K562 (cell line): ENCODE data around the gene ADCY4. TPM values are rescaled to one million over a fixed set of nuclear protein-coding genes. Genes with fewer than 3 reads are reported as not detected.

ENCODE experiments used
- ATAC-seq: fragments of 200-7000 bp; cut with Tn5 transposase; 3 replicates; pipeline ENCODE4 v1.9.1; 2020; ENCODE audit warnings: moderate library complexity
- BruUV-seq: library from RNA; stranded (reverse); fragments of 400-500 nt; replicated peaks from 2 replicates; lab custom pipeline; 2021; lab: Mats Ljungman, UMichigan
- CTCF ChIA-PET: fragments of 300-600 bp; formaldehyde crosslinking; extraction: SDS; loops from one replicate; lab custom pipeline; 2021; ENCODE audit warnings: low intra/inter-chr PET ratio; lab: Yijun Ruan, JAX
- POLR2A ChIA-PET: fragments of 300-600, 350-650 bp; sonication (Branson Sonifier 250); formaldehyde crosslinking; extraction: SDS; loops from one replicate; lab custom pipeline; 2021; ENCODE audit warnings: antibody characterized with exemption, inconsistent platforms; lab: Yijun Ruan, JAX
- DNase-seq, 4 experiments: peaks; one replicate each; pipeline versions ENCODE4 v3.0.0 to v3.0.0-alpha.2; 2011 to 2018; ENCODE audit warnings: low spot score in 3 of 4, mixed read lengths in 3 of 4; ENCODE audit errors: extremely low read depth in 1 of 4
- FAIRE-seq: peaks from 2 replicates; lab custom pipeline; 2011; peaks lifted over from hg19 to GRCh38; lab: Jason Lieb, UNC
- H2AFZ ChIP-seq: 2 replicates; pipeline ENCODE4 v1.6.0; 2011; ENCODE audit warnings: low read depth, low read length, control low read depth, inconsistent platforms
- H3K27ac ChIP-seq: fragments of 200-600 bp; 3 replicates; pipeline ENCODE4 v1.8.0; 2011; ENCODE audit warnings: low read depth, mild to moderate bottlenecking, control low read depth, inconsistent platforms, low read length, moderate library complexity, mixed read lengths; ENCODE audit errors: extremely low read depth
- H3K27me3 ChIP-seq, 2 experiments: fragments of 300-600 bp in 1 of 2; 2 replicates in 1 of 2; 3 replicates in 1 of 2; pipeline versions ENCODE4 v1.6.0 to v1.8.0; 2011; ENCODE audit warnings: inconsistent platforms in 2 of 2, low read length in 2 of 2, mild to moderate bottlenecking in 1 of 2, mixed read lengths in 1 of 2, moderate library complexity in 1 of 2; ENCODE audit not compliant: control insufficient read depth in 2 of 2, insufficient read depth in 2 of 2
- H3K36me3 ChIP-seq: fragments of 300-600 bp; 3 replicates; pipeline ENCODE4 v1.8.0; 2011; ENCODE audit warnings: mild to moderate bottlenecking, low read length, inconsistent platforms; ENCODE audit not compliant: control insufficient read depth, insufficient read depth
- H3K4me1 ChIP-seq, 2 experiments: fragments of 200-600 bp in 1 of 2; replicated peaks in 1 of 2; 2 replicates in 1 of 2; 3 replicates in 1 of 2; pipeline versions ENCODE4 v1.5.1 to v1.8.0; 2011; ENCODE audit warnings: inconsistent platforms in 2 of 2, low read length in 2 of 2, mild to moderate bottlenecking in 1 of 2, mixed read lengths in 1 of 2, moderate library complexity in 1 of 2; ENCODE audit not compliant: control insufficient read depth in 2 of 2, insufficient read depth in 2 of 2
- H3K4me2 ChIP-seq: 2 replicates; pipeline ENCODE4 v1.6.1; 2011; ENCODE audit warnings: low read length, control low read depth, inconsistent platforms, mixed read lengths; ENCODE audit not compliant: insufficient read depth
- H3K4me3 ChIP-seq: fragments of 200-600 bp; sonication (generic), shearing (Covaris generic); 2 replicates; pipeline ENCODE4 v1.5.1; 2016; ENCODE audit warnings: control low read depth, inconsistent platforms
- H3K79me2 ChIP-seq: fragments of 200-600 bp; 3 replicates; pipeline ENCODE4 v1.8.0; 2011; ENCODE audit warnings: low read length, inconsistent platforms; ENCODE audit not compliant: control insufficient read depth, insufficient read depth
- H3K9ac ChIP-seq, 2 experiments: 2 replicates each; pipeline versions ENCODE4 v1.6.0 to v1.6.1; 2011; ENCODE audit warnings: low read depth in 2 of 2, low read length in 2 of 2, control low read depth in 1 of 2, inconsistent platforms in 1 of 2, mild to moderate bottlenecking in 1 of 2, mixed read lengths in 1 of 2; ENCODE audit not compliant: insufficient read depth in 1 of 2
- H3K9me1 ChIP-seq: one replicate; pipeline ENCODE4 v1.6.0; 2011; ENCODE audit warnings: inconsistent platforms, mild to moderate bottlenecking, low read length, moderate library complexity; ENCODE audit not compliant: control insufficient read depth, insufficient read depth
- H3K9me3 ChIP-seq: replicated peaks from 2 replicates; pipeline ENCODE4 v1.5.1; 2011; ENCODE audit warnings: low read depth, low read length, inconsistent platforms; ENCODE audit not compliant: control insufficient read depth, insufficient read depth
- H4K20me1 ChIP-seq: replicated peaks from 2 replicates; pipeline ENCODE4 v1.6.1; 2011; ENCODE audit warnings: low read length, inconsistent platforms, mixed read lengths; ENCODE audit not compliant: control insufficient read depth, insufficient read depth
- ESRRA ChIP-seq: fragments of 450-650 bp; IDR thresholded peaks from 2 replicates; pipeline ENCODE4 v1.6.1; 2014; ENCODE audit warnings: low read depth, mild to moderate bottlenecking, moderate library complexity, borderline replicate concordance
- FOXJ2 ChIP-seq: fragments of 200-800 bp; sonication (Bioruptor generic); IDR thresholded peaks from 2 replicates; pipeline ENCODE4 v1.6.1; 2016; ENCODE audit warnings: missing genetic modification characterization, missing compliant biosample characterization
- MCM2 ChIP-seq: fragments of 450-650 bp; IDR thresholded peaks from 2 replicates; pipeline ENCODE4 v1.6.1; 2017; ENCODE audit warnings: low read depth, mild to moderate bottlenecking
- TCF7L2 ChIP-seq: fragments of 150-350 bp; IDR thresholded peaks from 2 replicates; pipeline ENCODE4 v1.6.1; 2016; ENCODE audit warnings: low read depth, mild to moderate bottlenecking, low read length, moderate library complexity
- ZNF316 ChIP-seq: fragments of 450-650 bp; IDR thresholded peaks from 2 replicates; pipeline ENCODE4 v1.6.1; 2016
- WGBS: fragments of 100-300 bp; shearing (Covaris generic); methylation state at CpG from one replicate; pipeline ENCODE4 v1.1.6; 2016; ENCODE audit warnings: low coverage, mixed read lengths; ENCODE audit not compliant: insufficient coverage; ENCODE audit errors: missing lambda C conversion rate; 5-methylcytosine and 5-hydroxymethylcytosine counted together
- in situ Hi-C: fragments of 300-500 bp; cut with MboI; formaldehyde crosslinking; loops from 4 replicates; pipeline ENCODE4 v1.15.0; 2018; ENCODE audit warnings: inconsistent platforms, mixed read lengths
- intact Hi-C: fragments of 100-400 bp; cut with micrococcal nuclease; formaldehyde crosslinking; loops from 2 replicates; pipeline ENCODE4 v1.14.2; 2022
- polyA plus RNA-seq, 8 experiments: library from polyadenylated mRNA; depleted of rRNA in 4 of 8; stranded (reverse) in 5 of 8; unstranded in 3 of 8; fragments of >200 nt; fragmentation: Nextera tagmentation in 2 of 8; fragmentation: Illumina TruSeq in 1 of 8; extraction: Ambion mirVana in 2 of 8; extraction: Trizol in 1 of 8; gene quantifications; 2 replicates each; pipeline versions ENCODE4 v1.2.1 to v1.2.3, GENCODE V29; 2011 to 2014; ENCODE audit warnings: inconsistent platforms in 1 of 8, missing spikeins in 1 of 8
- total RNA-seq, 7 experiments: library from RNA; depleted of rRNA in 6 of 7; stranded (reverse); fragments of >200 nt in 6 of 7; fragmentation: Illumina TruSeq in 2 of 7; extraction: Trizol in 2 of 7; gene quantifications; 2 replicates each; pipeline versions ENCODE4 v1.2.1 to v1.2.3, GENCODE V29; 2011 to 2021; ENCODE audit warnings: low replicate concordance in 1 of 7
- TF ChIP-seq, protein P1 (sequence below), 2 experiments: fragments of 450-650 bp; formaldehyde crosslinking in 1 of 2; IDR thresholded peaks; 2 replicates each; pipeline versions ENCODE4 v1.4.0 to v1.6.1; 2014 to 2020; ENCODE audit warnings: mild to moderate bottlenecking in 2 of 2, borderline replicate concordance in 1 of 2, low read depth in 1 of 2

The ADCY4 gene
- total and polyA plus RNA-seq, 9 of the 15 experiments (the other 6 are each of a cell fraction or from before 2014, with no cell fraction given) = 0.04 to 0.31 (median 0.15) TPM; not detected in 2

DNA sequence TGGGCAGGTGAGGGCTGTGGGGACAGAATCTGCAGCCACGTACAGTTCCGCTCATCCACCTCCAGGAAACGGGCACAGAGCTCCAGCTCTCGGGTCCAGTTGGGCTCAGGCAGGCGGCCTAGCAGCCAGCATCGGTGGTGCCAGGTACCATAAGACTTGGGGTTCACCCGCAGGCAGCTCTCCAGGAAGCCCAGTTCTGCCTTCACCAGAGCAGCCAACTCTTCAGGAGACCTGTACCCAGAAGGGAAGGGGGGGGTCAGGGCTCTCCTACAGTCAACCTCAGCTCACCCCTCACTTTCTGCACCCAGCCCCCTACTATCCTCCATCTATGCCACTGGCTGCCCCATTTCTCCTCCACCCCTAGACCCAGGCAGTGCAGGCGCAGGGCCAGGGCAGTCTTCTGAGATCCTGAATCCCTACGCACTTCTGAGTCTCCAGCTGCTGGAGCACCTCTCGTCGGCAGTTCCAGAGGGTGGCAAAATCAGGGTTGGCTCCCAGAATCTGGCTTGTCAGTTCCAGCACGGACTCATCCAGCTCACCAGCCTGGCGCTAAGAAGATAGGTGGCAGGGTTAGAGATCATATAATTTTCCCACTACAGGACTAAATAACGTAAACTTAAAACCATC lies 64.8 kb downstream of the ADCY4 start:
- no peak for ATAC-seq
- ChIA-PET CTCF (interaction anchor here (1.0 kb wide), 1 partner anchor 27 kb away, joined by 3 read pairs; the partner anchor contains the start of gene TINF2), POLR2A (interaction anchor here (0.6 to 2.1 kb wide), 7 partner anchors 8 to 139 kb away, joined by 3 to 7 read pairs (median 3); partner anchors contain the start of genes CIDEB and FITM1)
- intact Hi-C loops (loop anchor here (2.0 kb wide), 1 partner anchor 27 kb away; the partner anchor contains the start of gene TINF2), in situ Hi-C loops (no loop called here)
- TF ChIP-seq ZNF316 (no peak), FOXJ2 (tag) (no peak), TCF7L2 (no peak), MCM2 (no peak), ESRRA (no peak)
- TF ChIP-seq, protein P1, sequence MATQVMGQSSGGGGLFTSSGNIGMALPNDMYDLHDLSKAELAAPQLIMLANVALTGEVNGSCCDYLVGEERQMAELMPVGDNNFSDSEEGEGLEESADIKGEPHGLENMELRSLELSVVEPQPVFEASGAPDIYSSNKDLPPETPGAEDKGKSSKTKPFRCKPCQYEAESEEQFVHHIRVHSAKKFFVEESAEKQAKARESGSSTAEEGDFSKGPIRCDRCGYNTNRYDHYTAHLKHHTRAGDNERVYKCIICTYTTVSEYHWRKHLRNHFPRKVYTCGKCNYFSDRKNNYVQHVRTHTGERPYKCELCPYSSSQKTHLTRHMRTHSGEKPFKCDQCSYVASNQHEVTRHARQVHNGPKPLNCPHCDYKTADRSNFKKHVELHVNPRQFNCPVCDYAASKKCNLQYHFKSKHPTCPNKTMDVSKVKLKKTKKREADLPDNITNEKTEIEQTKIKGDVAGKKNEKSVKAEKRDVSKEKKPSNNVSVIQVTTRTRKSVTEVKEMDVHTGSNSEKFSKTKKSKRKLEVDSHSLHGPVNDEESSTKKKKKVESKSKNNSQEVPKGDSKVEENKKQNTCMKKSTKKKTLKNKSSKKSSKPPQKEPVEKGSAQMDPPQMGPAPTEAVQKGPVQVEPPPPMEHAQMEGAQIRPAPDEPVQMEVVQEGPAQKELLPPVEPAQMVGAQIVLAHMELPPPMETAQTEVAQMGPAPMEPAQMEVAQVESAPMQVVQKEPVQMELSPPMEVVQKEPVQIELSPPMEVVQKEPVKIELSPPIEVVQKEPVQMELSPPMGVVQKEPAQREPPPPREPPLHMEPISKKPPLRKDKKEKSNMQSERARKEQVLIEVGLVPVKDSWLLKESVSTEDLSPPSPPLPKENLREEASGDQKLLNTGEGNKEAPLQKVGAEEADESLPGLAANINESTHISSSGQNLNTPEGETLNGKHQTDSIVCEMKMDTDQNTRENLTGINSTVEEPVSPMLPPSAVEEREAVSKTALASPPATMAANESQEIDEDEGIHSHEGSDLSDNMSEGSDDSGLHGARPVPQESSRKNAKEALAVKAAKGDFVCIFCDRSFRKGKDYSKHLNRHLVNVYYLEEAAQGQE (IDR thresholded peaks at IDR 0.05; ENCODE audit: borderline replicate concordance) = no peak
- TF ChIP-seq, protein P1 (CRISPR knock-in tag; IDR thresholded peaks at IDR 0.05; ENCODE audit: low read depth) = no peak
- Histone ChIP-seq H3K79me2 (peaks cover 9% of the 10 kb centered on the region; the same call in 1 of the 3 replicates), H3K9me3 (no peaks in the 10 kb centered on the region), H3K4me2 (no peak overlapping the region), H3K27ac (no peak overlapping the region), H3K36me3 (no peaks in the 10 kb centered on the region), H2AFZ (no peak overlapping the region), H3K4me1 (peaks cover 23 to 24% of the 10 kb centered on the region in 2 experiments; a peak in 4 of 5 replicates), H3K9ac (no peak overlapping the region), H3K9me1 (no peaks in the 10 kb centered on the region), H3K4me3 (no peak overlapping the region), H3K27me3 (no peaks in the 10 kb centered on the region), H4K20me1 (no peaks in the 10 kb centered on the region; the same call in 1 of the 2 replicates)
- WGBS = 92% methylated on average over 11 of the region's 14 CpGs
- BruUV-seq = TSS peak; percentile 71
- FAIRE-seq = no peak
- DNase-seq = no peak
